ENCODE measurements around the gene HIPK2.

The HIPK2 gene

DNA sequence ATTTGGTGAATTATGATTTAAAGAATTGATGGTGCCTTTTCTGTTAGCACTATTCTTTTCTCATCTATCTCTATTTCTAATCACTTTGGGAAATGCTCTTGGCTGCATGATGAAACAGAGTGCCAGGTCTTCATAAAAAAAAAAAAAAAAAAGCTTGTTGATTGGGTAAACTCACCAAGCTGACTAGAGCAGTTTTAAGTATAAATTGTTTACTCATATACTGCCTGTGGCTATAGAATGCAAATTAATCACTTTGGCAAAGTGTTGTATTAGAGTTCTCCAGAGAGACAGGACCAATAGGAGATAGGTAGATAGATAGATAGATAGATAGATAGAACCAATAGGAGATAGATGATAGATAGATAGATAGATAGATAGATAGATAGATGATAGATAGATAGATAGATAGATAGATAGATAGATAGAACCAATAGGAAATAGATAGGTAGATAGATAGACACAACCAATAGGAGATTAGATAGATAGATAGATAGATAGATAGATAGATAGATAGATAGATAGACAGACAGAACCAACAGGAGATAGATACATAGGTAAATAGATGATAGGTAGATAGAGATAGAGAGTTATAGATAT, 31.1 kb upstream of the HIPK2 start:
- H3K36me3 ChIP-seq (ENCODE audit: insufficient read depth, low read length): no peaks in the 10 kb centered on the region
- no peaks in the 10 kb centered on the region for H3K27me3 ChIP-seq (ENCODE audit: control insufficient read depth, insufficient read depth, low read length)

DNA sequence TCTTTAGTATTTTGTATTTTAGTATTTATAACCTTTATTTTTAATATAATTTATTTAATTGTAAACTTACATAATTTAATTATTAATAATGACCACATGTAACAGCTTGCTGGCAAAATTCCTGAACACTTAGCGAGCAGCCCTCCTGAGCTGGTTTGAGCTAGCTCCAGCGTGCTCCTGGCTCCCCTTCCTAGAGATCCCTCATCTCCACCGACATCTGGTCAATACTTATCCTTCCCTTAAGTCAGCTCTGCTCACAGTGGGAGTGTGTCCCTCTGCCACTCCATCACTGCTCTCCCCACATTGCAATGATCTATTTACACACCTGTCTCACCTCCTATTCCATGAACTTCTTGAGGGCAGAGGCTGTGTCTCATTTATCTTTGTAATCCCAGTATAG, 30.6 kb upstream of the HIPK2 start:
- H3K4me1 ChIP-seq (ENCODE audit: control insufficient read depth, insufficient read depth, low read length): no peaks in the 10 kb centered on the region

More for the DNA sequence above, 31.1 kb upstream of the HIPK2 start:
- no peak overlapping the region for H3K4me2 ChIP-seq (ENCODE audit: low read length)
- no peak overlapping the region for H3K4me3 ChIP-seq (ENCODE audit: low read length)
- H3K4me1 ChIP-seq (ENCODE audit: control insufficient read depth, insufficient read depth, low read length): no peaks in the 10 kb centered on the region
- H3K9ac ChIP-seq (ENCODE audit: low read depth, low read length): no peak overlapping the region
- no peaks in the 10 kb centered on the region for H3K9me3 ChIP-seq (replicated peaks; ENCODE audit: low read length)

DNA sequence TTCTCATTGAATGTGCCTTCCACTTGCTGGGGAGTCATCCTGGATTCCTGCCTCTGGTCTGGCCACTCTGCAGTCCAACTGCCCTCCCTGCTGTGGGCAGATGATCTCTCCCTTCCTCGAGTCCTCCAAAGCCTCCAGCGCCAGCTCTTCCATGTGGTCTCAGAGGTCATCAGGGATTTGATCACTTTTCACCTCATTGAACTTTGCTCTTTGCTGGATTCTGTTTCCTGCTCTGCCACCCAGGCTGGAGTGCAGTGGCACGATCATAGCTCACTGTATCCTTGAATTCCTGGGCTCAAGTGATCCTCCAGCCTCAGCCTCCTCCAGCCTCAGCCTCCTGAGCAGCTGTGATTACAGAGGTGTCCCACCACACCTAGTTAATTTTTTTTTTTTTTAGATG, 29.2 kb upstream of the HIPK2 start:
- Histone ChIP-seq H3K4me3 (ENCODE audit: low read length) (no peak overlapping the region), H3K9ac (ENCODE audit: low read depth, low read length) (no peak overlapping the region), H3K36me3 (ENCODE audit: insufficient read depth, low read length) (no peaks in the 10 kb centered on the region), H3K4me1 (ENCODE audit: control insufficient read depth, insufficient read depth, low read length) (no peaks in the 10 kb centered on the region), H3K27me3 (ENCODE audit: control insufficient read depth, insufficient read depth, low read length) (no peaks in the 10 kb centered on the region), H3K4me2 (ENCODE audit: low read length) (no peak overlapping the region), H3K9me3 (replicated peaks; ENCODE audit: low read length) (peaks cover 3% of the 10 kb centered on the region)

More for the DNA sequence above, 30.6 kb upstream of the HIPK2 start:
- Histone ChIP-seq H3K27me3 (ENCODE audit: control insufficient read depth, insufficient read depth, low read length) (no peaks in the 10 kb centered on the region), H3K9ac (ENCODE audit: low read depth, low read length) (no peak overlapping the region), H3K4me3 (ENCODE audit: low read length) (no peak overlapping the region), H3K36me3 (ENCODE audit: insufficient read depth, low read length) (no peaks in the 10 kb centered on the region), H3K9me3 (replicated peaks; ENCODE audit: low read length) (peaks cover 3% of the 10 kb centered on the region), H3K4me2 (ENCODE audit: low read length) (no peak overlapping the region)

GRCh38 chr7:139804571-139804970, 26.8 kb upstream of the HIPK2 start:
- Histone ChIP-seq H3K36me3 (ENCODE audit: insufficient read depth, low read length) (no peaks in the 10 kb centered on the region), H3K9ac (ENCODE audit: low read depth, low read length) (no peak overlapping the region), H3K27me3 (ENCODE audit: control insufficient read depth, insufficient read depth, low read length) (no peaks in the 10 kb centered on the region), H3K4me1 (ENCODE audit: control insufficient read depth, insufficient read depth, low read length) (no peaks in the 10 kb centered on the region), H3K9me3 (replicated peaks; ENCODE audit: low read length) (peaks cover 3% of the 10 kb centered on the region), H3K4me2 (ENCODE audit: low read length) (no peak overlapping the region), H3K4me3 (ENCODE audit: low read length) (no peak overlapping the region)

- no peak overlapping the region for H3K9ac ChIP-seq (ENCODE audit: low read depth, low read length)
- no peaks in the 10 kb centered on the region for H3K36me3 ChIP-seq (ENCODE audit: insufficient read depth, low read length)
- H3K4me1 ChIP-seq (ENCODE audit: control insufficient read depth, insufficient read depth, low read length): no peaks in the 10 kb centered on the region
- no peak overlapping the region for H3K4me2 ChIP-seq (ENCODE audit: low read length)
- no peaks in the 10 kb centered on the region for H3K27me3 ChIP-seq (ENCODE audit: control insufficient read depth, insufficient read depth, low read length)
- H3K4me3 ChIP-seq (ENCODE audit: low read length): no peak overlapping the region
- H3K9me3 ChIP-seq (replicated peaks; ENCODE audit: low read length): peaks cover 3% of the 10 kb centered on the region
Measured at GRCh38 chr7:139799586-139799985, 21.8 kb upstream of the HIPK2 start.

GRCh38 chr7:139798892-139799291, 21.1 kb upstream of the HIPK2 start:
- Histone ChIP-seq H3K9ac (ENCODE audit: low read depth, low read length) (no peak overlapping the region), H3K27me3 (ENCODE audit: control insufficient read depth, insufficient read depth, low read length) (no peaks in the 10 kb centered on the region), H3K9me3 (replicated peaks; ENCODE audit: low read length) (peaks cover 3% of the 10 kb centered on the region), H3K4me1 (ENCODE audit: control insufficient read depth, insufficient read depth, low read length) (no peaks in the 10 kb centered on the region), H3K4me2 (ENCODE audit: low read length) (no peak overlapping the region), H3K4me3 (ENCODE audit: low read length) (no peak overlapping the region), H3K36me3 (ENCODE audit: insufficient read depth, low read length) (no peaks in the 10 kb centered on the region)

DNA sequence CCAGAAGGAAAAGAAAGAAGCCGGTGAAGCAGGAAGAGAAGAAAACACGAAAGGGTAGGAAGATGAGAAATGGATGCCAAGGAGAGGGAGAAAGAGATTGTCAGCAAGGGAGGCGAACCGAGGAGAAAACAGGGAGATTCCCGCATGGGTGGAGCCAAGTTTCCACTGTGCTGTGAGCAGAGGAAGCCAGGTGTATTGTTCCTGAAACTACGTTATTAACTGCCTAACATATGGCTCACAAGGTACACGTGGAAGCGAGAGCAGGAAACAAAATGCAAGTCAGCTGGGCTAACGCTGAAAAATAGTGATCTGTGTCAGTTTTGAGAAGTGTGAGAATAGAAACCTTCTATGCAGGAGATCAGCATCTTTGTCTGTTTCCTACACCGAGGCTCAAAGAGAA, 20.4 kb upstream of the HIPK2 start:
- H3K27me3 ChIP-seq (ENCODE audit: control insufficient read depth, insufficient read depth, low read length): no peaks in the 10 kb centered on the region
- no peak overlapping the region for H3K9ac ChIP-seq (ENCODE audit: low read depth, low read length)
- no peaks in the 10 kb centered on the region for H3K4me1 ChIP-seq (ENCODE audit: control insufficient read depth, insufficient read depth, low read length)
- H3K36me3 ChIP-seq (ENCODE audit: insufficient read depth, low read length): no peaks in the 10 kb centered on the region
- H3K9me3 ChIP-seq (replicated peaks; ENCODE audit: low read length): no peaks in the 10 kb centered on the region
- no peak overlapping the region for H3K4me2 ChIP-seq (ENCODE audit: low read length)
- H3K4me3 ChIP-seq (ENCODE audit: low read length): no peak overlapping the region

GRCh38 chr7:139797607-139798006, 19.8 kb upstream of the HIPK2 start:
- no peak overlapping the region for H3K9ac ChIP-seq (ENCODE audit: low read depth, low read length)
- no peaks in the 10 kb centered on the region for H3K27me3 ChIP-seq (ENCODE audit: control insufficient read depth, insufficient read depth, low read length)
- peaks cover 1% of the 10 kb centered on the region for H3K36me3 ChIP-seq (ENCODE audit: insufficient read depth, low read length)

GRCh38 chr7:139791316-139791715, 13.5 kb upstream of the HIPK2 start:
- no peak overlapping the region for H3K4me2 ChIP-seq (ENCODE audit: low read length)
- H3K27me3 ChIP-seq (ENCODE audit: control insufficient read depth, insufficient read depth, low read length): no peaks in the 10 kb centered on the region
- H3K4me1 ChIP-seq (ENCODE audit: control insufficient read depth, insufficient read depth, low read length): no peaks in the 10 kb centered on the region
- H3K9me3 ChIP-seq (replicated peaks; ENCODE audit: low read length): no peaks in the 10 kb centered on the region
- H3K4me3 ChIP-seq (ENCODE audit: low read length): no peak overlapping the region
- H3K36me3 ChIP-seq (ENCODE audit: insufficient read depth, low read length): peaks cover 27% of the 10 kb centered on the region
- no peak overlapping the region for H3K9ac ChIP-seq (ENCODE audit: low read depth, low read length)

More at GRCh38 chr7:139797607-139798006, 19.8 kb upstream of the HIPK2 start:
- H3K4me1 ChIP-seq (ENCODE audit: control insufficient read depth, insufficient read depth, low read length): no peaks in the 10 kb centered on the region
- H3K4me3 ChIP-seq (ENCODE audit: low read length): no peak overlapping the region
- no peaks in the 10 kb centered on the region for H3K9me3 ChIP-seq (replicated peaks; ENCODE audit: low read length)
- H3K4me2 ChIP-seq (ENCODE audit: low read length): no peak overlapping the region

DNA sequence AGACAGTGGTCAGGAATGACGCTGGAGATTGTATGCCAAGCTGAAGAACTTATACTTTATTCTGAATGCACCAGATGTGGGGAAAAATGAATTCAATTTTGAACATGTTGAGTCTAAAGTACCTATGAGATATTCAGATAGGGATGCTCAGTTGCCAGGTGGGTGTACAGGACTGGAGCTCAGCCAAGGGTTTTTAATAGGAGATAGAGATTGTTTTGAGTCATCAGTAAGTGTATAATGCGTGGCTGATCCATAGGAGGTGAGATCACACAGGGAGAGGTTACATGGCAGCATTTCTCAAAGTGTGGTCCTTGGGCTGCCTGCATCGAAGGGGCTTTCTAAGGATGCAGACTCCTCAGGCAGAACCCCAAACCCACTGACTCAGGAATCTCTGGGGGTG, 6.8 kb upstream of the HIPK2 start:
- H3K4me1 ChIP-seq (ENCODE audit: control insufficient read depth, insufficient read depth, low read length): peaks cover 8% of the 10 kb centered on the region
- H3K4me2 ChIP-seq (ENCODE audit: low read length): no peak overlapping the region
- no peak overlapping the region for H3K4me3 ChIP-seq (ENCODE audit: low read length)
- H3K9me3 ChIP-seq (replicated peaks; ENCODE audit: low read length): no peaks in the 10 kb centered on the region
- no peak overlapping the region for H3K9ac ChIP-seq (ENCODE audit: low read depth, low read length)
- H3K27me3 ChIP-seq (ENCODE audit: control insufficient read depth, insufficient read depth, low read length): no peaks in the 10 kb centered on the region
- H3K36me3 ChIP-seq (ENCODE audit: insufficient read depth, low read length): peaks cover 18% of the 10 kb centered on the region

GRCh38 chr7:139783647-139784385, 6.0 kb upstream of the HIPK2 start:
- Histone ChIP-seq H3K9me3 (replicated peaks; ENCODE audit: low read length) (no peaks in the 10 kb centered on the region), H3K4me3 (ENCODE audit: low read length) (no peak overlapping the region), H3K9ac (ENCODE audit: low read depth, low read length) (no peak overlapping the region), H3K4me1 (ENCODE audit: control insufficient read depth, insufficient read depth, low read length) (peaks cover 16% of the 10 kb centered on the region), H3K27me3 (ENCODE audit: control insufficient read depth, insufficient read depth, low read length) (no peaks in the 10 kb centered on the region), H3K4me2 (ENCODE audit: low read length) (no peak overlapping the region), H3K36me3 (ENCODE audit: insufficient read depth, low read length) (peaks cover 14% of the 10 kb centered on the region)

GRCh38 chr7:139782932-139783331, 5.1 kb upstream of the HIPK2 start:
- Histone ChIP-seq H3K4me1 (ENCODE audit: control insufficient read depth, insufficient read depth, low read length) (peaks cover 16% of the 10 kb centered on the region), H3K4me3 (ENCODE audit: low read length) (no peak overlapping the region), H3K36me3 (ENCODE audit: insufficient read depth, low read length) (peaks cover 11% of the 10 kb centered on the region), H3K9ac (ENCODE audit: low read depth, low read length) (no peak overlapping the region), H3K4me2 (ENCODE audit: low read length) (no peak overlapping the region), H3K9me3 (replicated peaks; ENCODE audit: low read length) (no peaks in the 10 kb centered on the region), H3K27me3 (ENCODE audit: control insufficient read depth, insufficient read depth, low read length) (no peaks in the 10 kb centered on the region)
